ENCODE results near the gene EPB41L1.

DNA sequence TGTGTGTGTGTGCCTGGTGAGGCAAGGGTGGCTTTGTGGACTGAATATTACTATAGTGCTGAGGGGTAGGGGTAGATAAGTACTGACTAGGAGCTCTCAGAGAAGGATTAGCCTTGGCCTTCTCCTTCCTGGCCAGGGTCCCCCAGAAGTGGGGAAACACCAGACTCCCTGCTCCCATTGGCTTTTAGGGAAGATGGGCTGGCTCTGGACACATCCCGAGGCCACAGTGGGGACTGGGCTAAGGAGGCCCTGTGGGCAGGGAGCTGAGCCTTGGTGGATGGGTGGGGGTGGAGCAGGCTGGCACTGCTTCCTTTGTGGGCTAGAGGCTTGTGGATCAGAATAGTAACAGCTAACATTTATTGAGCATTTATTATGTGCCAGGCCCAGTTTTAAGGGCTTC is 3.1 kb downstream of the EPB41L1 start:
- TF ChIP-seq, protein P1, sequence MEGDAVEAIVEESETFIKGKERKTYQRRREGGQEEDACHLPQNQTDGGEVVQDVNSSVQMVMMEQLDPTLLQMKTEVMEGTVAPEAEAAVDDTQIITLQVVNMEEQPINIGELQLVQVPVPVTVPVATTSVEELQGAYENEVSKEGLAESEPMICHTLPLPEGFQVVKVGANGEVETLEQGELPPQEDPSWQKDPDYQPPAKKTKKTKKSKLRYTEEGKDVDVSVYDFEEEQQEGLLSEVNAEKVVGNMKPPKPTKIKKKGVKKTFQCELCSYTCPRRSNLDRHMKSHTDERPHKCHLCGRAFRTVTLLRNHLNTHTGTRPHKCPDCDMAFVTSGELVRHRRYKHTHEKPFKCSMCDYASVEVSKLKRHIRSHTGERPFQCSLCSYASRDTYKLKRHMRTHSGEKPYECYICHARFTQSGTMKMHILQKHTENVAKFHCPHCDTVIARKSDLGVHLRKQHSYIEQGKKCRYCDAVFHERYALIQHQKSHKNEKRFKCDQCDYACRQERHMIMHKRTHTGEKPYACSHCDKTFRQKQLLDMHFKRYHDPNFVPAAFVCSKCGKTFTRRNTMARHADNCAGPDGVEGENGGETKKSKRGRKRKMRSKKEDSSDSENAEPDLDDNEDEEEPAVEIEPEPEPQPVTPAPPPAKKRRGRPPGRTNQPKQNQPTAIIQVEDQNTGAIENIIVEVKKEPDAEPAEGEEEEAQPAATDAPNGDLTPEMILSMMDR (IDR thresholded peaks at IDR 0.05) = no peak
- TF ChIP-seq POLR2A (IDR thresholded peaks at IDR 0.05) (no peak), POLR2AphosphoS5 (IDR thresholded peaks at IDR 0.05) (no peak)
